ENCODE data around the gene RBBP4.
A peak's percentile ranks its signal among the peaks of the same experiment; 100 is the strongest.

RBBP4 gene

DNA sequence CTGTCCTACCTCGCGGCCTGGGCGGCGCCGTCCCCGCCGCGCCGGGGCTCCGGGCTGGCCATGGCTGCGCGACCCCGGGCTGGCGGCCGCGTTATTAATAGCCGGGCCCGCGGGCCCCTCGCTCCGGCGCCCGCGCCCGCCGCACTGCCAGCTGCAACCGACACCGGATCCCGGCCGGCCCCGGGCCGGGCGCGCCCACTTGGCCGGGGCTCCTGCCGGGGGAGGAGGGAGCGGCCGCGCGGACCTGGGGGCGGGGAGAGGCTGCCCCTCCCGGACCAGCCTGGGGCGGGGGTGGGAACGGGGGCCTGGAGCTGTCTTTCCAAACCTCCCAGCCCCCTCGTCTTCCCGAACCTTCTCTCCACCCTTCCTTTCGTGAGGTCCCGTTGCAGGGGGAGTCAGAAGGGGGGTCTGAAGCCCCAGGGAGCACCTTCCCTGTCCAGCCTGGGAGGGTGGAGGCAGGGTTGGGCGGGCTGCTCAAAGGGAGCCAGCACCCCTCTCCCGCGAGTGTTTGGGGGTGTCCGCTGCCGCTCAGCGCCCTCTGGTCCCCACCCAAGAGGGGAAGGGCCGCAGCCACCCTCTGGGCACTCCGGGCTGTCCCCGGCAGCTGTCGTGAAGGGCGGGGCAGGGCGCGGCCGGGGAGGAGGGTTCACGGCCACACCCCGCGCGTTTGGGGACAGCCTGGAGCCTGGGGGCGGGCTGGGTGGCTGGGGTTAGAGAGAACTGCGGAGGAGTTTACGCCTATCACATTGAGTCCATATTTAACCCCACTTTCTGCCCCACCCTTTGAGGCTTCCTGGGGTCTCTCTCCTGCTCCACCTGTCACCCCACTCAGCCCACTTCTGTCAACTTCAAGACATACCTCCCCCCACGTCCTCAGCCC, 51.8 kb downstream of the RBBP4 start, which contains the start of gene SYNC (continued):
- TF ChIP-seq, protein P1, sequence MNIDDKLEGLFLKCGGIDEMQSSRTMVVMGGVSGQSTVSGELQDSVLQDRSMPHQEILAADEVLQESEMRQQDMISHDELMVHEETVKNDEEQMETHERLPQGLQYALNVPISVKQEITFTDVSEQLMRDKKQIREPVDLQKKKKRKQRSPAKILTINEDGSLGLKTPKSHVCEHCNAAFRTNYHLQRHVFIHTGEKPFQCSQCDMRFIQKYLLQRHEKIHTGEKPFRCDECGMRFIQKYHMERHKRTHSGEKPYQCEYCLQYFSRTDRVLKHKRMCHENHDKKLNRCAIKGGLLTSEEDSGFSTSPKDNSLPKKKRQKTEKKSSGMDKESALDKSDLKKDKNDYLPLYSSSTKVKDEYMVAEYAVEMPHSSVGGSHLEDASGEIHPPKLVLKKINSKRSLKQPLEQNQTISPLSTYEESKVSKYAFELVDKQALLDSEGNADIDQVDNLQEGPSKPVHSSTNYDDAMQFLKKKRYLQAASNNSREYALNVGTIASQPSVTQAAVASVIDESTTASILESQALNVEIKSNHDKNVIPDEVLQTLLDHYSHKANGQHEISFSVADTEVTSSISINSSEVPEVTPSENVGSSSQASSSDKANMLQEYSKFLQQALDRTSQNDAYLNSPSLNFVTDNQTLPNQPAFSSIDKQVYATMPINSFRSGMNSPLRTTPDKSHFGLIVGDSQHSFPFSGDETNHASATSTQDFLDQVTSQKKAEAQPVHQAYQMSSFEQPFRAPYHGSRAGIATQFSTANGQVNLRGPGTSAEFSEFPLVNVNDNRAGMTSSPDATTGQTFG (tag by site-specific recombination; IDR thresholded peaks at IDR 0.05; ENCODE audit: borderline replicate concordance): no peak
- TF ChIP-seq ZNF76 (tag by site-specific recombination; IDR thresholded peaks at IDR 0.05; ENCODE audit: borderline replicate concordance, low read depth): no peak
- no peak for TF ChIP-seq ZSCAN23 (tag by site-specific recombination; IDR thresholded peaks at IDR 0.05)
- TF ChIP-seq ZNF19 (tag by site-specific recombination; IDR thresholded peaks at IDR 0.05; ENCODE audit: low read depth): no peak
- no peak for TF ChIP-seq ZNF621 (tag by site-specific recombination; IDR thresholded peaks at IDR 0.05)
- peak; percentile 86 for TF ChIP-seq ZNF335 (tag by site-specific recombination; conservative IDR thresholded peaks at IDR 0.05)
- TF ChIP-seq, protein P2, sequence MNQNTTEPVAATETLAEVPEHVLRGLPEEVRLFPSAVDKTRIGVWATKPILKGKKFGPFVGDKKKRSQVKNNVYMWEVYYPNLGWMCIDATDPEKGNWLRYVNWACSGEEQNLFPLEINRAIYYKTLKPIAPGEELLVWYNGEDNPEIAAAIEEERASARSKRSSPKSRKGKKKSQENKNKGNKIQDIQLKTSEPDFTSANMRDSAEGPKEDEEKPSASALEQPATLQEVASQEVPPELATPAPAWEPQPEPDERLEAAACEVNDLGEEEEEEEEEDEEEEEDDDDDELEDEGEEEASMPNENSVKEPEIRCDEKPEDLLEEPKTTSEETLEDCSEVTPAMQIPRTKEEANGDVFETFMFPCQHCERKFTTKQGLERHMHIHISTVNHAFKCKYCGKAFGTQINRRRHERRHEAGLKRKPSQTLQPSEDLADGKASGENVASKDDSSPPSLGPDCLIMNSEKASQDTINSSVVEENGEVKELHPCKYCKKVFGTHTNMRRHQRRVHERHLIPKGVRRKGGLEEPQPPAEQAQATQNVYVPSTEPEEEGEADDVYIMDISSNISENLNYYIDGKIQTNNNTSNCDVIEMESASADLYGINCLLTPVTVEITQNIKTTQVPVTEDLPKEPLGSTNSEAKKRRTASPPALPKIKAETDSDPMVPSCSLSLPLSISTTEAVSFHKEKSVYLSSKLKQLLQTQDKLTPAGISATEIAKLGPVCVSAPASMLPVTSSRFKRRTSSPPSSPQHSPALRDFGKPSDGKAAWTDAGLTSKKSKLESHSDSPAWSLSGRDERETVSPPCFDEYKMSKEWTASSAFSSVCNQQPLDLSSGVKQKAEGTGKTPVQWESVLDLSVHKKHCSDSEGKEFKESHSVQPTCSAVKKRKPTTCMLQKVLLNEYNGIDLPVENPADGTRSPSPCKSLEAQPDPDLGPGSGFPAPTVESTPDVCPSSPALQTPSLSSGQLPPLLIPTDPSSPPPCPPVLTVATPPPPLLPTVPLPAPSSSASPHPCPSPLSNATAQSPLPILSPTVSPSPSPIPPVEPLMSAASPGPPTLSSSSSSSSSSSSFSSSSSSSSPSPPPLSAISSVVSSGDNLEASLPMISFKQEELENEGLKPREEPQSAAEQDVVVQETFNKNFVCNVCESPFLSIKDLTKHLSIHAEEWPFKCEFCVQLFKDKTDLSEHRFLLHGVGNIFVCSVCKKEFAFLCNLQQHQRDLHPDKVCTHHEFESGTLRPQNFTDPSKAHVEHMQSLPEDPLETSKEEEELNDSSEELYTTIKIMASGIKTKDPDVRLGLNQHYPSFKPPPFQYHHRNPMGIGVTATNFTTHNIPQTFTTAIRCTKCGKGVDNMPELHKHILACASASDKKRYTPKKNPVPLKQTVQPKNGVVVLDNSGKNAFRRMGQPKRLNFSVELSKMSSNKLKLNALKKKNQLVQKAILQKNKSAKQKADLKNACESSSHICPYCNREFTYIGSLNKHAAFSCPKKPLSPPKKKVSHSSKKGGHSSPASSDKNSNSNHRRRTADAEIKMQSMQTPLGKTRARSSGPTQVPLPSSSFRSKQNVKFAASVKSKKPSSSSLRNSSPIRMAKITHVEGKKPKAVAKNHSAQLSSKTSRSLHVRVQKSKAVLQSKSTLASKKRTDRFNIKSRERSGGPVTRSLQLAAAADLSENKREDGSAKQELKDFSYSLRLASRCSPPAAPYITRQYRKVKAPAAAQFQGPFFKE (tag by site-specific recombination; IDR thresholded peaks at IDR 0.05; ENCODE audit: borderline replicate concordance): no peak
- no peak for TF ChIP-seq SETDB1 (IDR thresholded peaks at IDR 0.05; ENCODE audit: insufficient read length, low read length)
- no peak for TF ChIP-seq ZNF133 (tag by site-specific recombination; IDR thresholded peaks at IDR 0.05)
- TF ChIP-seq KLF9 (tag by site-specific recombination; IDR thresholded peaks at IDR 0.05; ENCODE audit: low read depth): peak; percentile 87
- peak; percentile 83 for TF ChIP-seq KLF16 (tag by site-specific recombination; IDR thresholded peaks at IDR 0.05)
- TF ChIP-seq ZNF138 (tag by site-specific recombination; IDR thresholded peaks at IDR 0.05; ENCODE audit: borderline replicate concordance): no peak
- no peak for TF ChIP-seq ZFP41 (tag by site-specific recombination; IDR thresholded peaks at IDR 0.05; ENCODE audit: borderline replicate concordance)
- no peak for TF ChIP-seq ZNF473 (tag by site-specific recombination; IDR thresholded peaks at IDR 0.05)
- TF ChIP-seq IKZF3 (tag by site-specific recombination; IDR thresholded peaks at IDR 0.05): no peak
- TF ChIP-seq ZNF302 (tag by site-specific recombination; IDR thresholded peaks at IDR 0.05; ENCODE audit: low read depth): no peak
- TF ChIP-seq, protein P3, sequence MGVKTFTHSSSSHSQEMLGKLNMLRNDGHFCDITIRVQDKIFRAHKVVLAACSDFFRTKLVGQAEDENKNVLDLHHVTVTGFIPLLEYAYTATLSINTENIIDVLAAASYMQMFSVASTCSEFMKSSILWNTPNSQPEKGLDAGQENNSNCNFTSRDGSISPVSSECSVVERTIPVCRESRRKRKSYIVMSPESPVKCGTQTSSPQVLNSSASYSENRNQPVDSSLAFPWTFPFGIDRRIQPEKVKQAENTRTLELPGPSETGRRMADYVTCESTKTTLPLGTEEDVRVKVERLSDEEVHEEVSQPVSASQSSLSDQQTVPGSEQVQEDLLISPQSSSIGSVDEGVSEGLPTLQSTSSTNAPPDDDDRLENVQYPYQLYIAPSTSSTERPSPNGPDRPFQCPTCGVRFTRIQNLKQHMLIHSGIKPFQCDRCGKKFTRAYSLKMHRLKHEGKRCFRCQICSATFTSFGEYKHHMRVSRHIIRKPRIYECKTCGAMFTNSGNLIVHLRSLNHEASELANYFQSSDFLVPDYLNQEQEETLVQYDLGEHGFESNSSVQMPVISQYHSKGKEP (tag by site-specific recombination; IDR thresholded peaks at IDR 0.05): no peak
- TF ChIP-seq ZNF391 (tag by site-specific recombination; IDR thresholded peaks at IDR 0.05; ENCODE audit: borderline replicate concordance, low read depth): peak; percentile 47; the same call in 1 of the 2 replicates
- TF ChIP-seq ZNF677 (tag by site-specific recombination; IDR thresholded peaks at IDR 0.05): no peak

Measured in HEK293 (cell line).